Measurements from ENCODE around the gene SAP130. TPM values are rescaled to one million over a fixed set of nuclear protein-coding genes. Genes with fewer than 3 reads are reported as not detected.

SAP130 gene
- total and polyA plus RNA-seq, 2 of the 8 experiments (the other 6 are each of a cell fraction or from before 2014, with no cell fraction given), result 51.4 to 54.3 TPM

DNA sequence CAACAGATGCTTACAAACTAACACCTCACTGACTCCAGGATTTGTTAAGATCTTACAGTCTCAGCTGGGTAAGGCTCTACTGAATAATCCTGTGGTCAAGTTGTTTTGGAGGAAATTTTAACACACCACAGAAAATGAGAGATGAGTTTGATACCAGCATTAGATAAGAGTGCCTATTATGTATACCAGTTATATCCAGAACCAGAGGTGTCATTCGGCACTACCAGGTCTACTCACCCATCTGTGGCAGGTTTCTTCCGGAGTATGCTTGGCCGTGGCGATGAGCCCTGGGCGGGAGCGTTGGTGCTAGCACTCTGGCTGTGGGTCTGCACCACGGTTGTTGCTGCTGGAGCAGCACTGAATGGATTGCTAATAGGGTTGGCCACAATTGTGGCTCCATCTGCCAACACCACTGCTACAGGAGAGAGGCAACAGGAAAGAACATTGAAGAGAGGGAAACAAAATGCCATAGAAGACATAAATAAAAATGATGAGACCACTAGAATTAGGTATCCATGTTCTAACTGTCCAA lies 41.2 kb downstream of the SAP130 start (continued):
- no peak for TF ChIP-seq HDAC2 (IDR thresholded peaks at IDR 0.05; ENCODE audit: borderline replicate concordance in 1 of 2, low read depth in 2 of 2, low read length in 2 of 2)
- no peak for TF ChIP-seq KDM1A (IDR thresholded peaks at IDR 0.05; ENCODE audit: borderline replicate concordance, low read length)
- TF ChIP-seq CTCF (IDR thresholded peaks at IDR 0.05; ENCODE audit: control extremely low read depth in 1 of 3, insufficient read depth in 1 of 3, low read depth in 1 of 3, low read length in 3 of 3), result no peak

Data from H1 (cell line).